Muscle layer of duodenum (tissue), 2 donors: Measurements from ENCODE around the gene CFAP73.

Source experiments
- H3K27ac ChIP-seq: one replicate; pipeline ENCODE4 v1.7.0; 2013; ENCODE audit warnings: mild to moderate bottlenecking, low read length
- H3K27me3 ChIP-seq: one replicate; pipeline ENCODE4 v1.7.0; 2013; ENCODE audit warnings: low read depth, mild to moderate bottlenecking, control low read depth, low read length
- H3K36me3 ChIP-seq, 2 donors: one replicate each; pipeline ENCODE4 v1.7.0; 2013; ENCODE audit warnings: low read length in 2 of 2, control low read depth in 1 of 2, mild to moderate bottlenecking in 1 of 2; ENCODE audit not compliant: insufficient read depth in 2 of 2, control insufficient read depth in 1 of 2
- H3K4me1 ChIP-seq, 2 donors: one replicate each; pipeline ENCODE4 v1.7.0; 2013; ENCODE audit warnings: low read length in 2 of 2, mild to moderate bottlenecking in 2 of 2, control low read depth in 1 of 2, moderate library complexity in 1 of 2; ENCODE audit not compliant: insufficient read depth in 2 of 2, control insufficient read depth in 1 of 2
- H3K4me3 ChIP-seq, 2 donors: one replicate each; pipeline ENCODE4 v1.7.0; 2013; ENCODE audit warnings: low read length in 2 of 2, low read depth in 1 of 2, mild to moderate bottlenecking in 1 of 2
- H3K9me3 ChIP-seq, 2 donors: one replicate each; pipeline ENCODE4 v1.7.0; 2013; ENCODE audit warnings: low read length in 2 of 2, control low read depth in 1 of 2, mild to moderate bottlenecking in 1 of 2; ENCODE audit not compliant: control insufficient read depth in 1 of 2
- donor health status: healthy.

The CFAP73 gene

GRCh38 chr12:113149361-113150150 lies at the start of gene CFAP73:
Gene CFAP73, plus strand, starts transcription at chr12:113149724. Its CDS starts 134 bp downstream, at chr12:113149858.
- H3K36me3 ChIP-seq, result no peaks in the 10 kb centered on the region
- peaks cover 6 to 22% of the 10 kb centered on the region in 2 donors for H3K4me1 ChIP-seq
- H3K27ac ChIP-seq, result no peak within 1 kb of the TSS
- H3K27me3 ChIP-seq, result peaks cover 13% of the 10 kb centered on the region
- no peak within 1 kb of the TSS for H3K4me3 ChIP-seq
- H3K9me3 ChIP-seq, result peaks cover 0 to 2% of the 10 kb centered on the region in 2 donors

- Histone ChIP-seq H3K27me3 (no peaks in the 10 kb centered on the region), H3K4me1 (peaks cover 0 to 6% of the 10 kb centered on the region in 2 donors), H3K27ac (no peak overlapping the region), H3K4me3 (no peak overlapping the region), H3K9me3 (no peaks in the 10 kb centered on the region), H3K36me3 (no peaks in the 10 kb centered on the region)
Observed at GRCh38 chr12:113099764-113100163, 49.8 kb upstream of the CFAP73 start.

- Histone ChIP-seq H3K4me3 (no peak overlapping the region), H3K27ac (no peak overlapping the region)
Observed at GRCh38 chr12:113101751-113102150, 47.8 kb upstream of the CFAP73 start.

GRCh38 chr12:113102811-113103210 lies 46.7 kb upstream of the CFAP73 start:
- no peaks in the 10 kb centered on the region for H3K27me3 ChIP-seq
- no peak overlapping the region for H3K27ac ChIP-seq

More at GRCh38 chr12:113101751-113102150, 47.8 kb upstream of the CFAP73 start:
- peaks cover 0 to 6% of the 10 kb centered on the region in 2 donors for H3K4me1 ChIP-seq
- H3K9me3 ChIP-seq, result no peaks in the 10 kb centered on the region
- H3K27me3 ChIP-seq, result no peaks in the 10 kb centered on the region
- H3K36me3 ChIP-seq, result no peaks in the 10 kb centered on the region

DNA sequence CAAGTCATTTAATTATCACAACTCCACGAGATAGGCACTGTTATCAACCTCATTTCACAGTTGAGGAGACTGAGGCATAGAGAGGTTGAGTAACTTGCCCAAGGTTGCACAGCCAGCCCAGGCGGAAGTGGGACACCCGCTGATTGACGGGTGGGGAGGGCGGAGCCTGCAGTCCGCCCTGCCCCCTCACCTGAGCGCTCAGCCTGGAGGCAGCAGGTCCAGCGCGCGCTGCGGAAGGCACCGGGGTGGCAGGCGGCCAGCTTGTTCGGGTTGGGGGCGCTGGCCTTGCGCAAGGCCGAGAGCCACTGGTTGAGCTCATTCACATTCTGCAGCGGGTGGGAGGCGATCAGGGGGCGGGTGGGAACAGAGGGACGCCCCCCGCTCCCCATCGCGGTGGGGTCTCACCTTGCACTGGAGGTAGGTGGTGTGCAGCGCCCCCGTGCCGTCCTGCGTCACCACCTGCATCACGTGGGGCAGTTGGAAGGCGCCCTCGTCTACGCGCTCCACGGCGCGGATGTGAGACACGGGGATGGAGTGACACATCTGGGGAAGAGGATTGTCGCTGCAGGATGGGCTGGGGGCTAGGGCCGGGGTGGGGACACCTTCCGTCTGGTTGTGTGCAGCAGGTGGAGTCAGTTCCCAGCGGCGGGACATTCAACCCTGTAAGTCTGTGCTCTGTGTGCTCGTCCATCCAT lies 45.6 kb upstream of the CFAP73 start:
- Histone ChIP-seq H3K4me1 (peaks cover 0 to 6% of the 10 kb centered on the region in 2 donors), H3K4me3 (no peak overlapping the region), H3K36me3 (no peaks in the 10 kb centered on the region), H3K9me3 (no peaks in the 10 kb centered on the region), H3K27me3 (no peaks in the 10 kb centered on the region), H3K27ac (no peak overlapping the region)

More at GRCh38 chr12:113102811-113103210, 46.7 kb upstream of the CFAP73 start:
- Histone ChIP-seq H3K36me3 (no peaks in the 10 kb centered on the region), H3K4me3 (no peak overlapping the region), H3K4me1 (peaks cover 0 to 6% of the 10 kb centered on the region in 2 donors), H3K9me3 (no peaks in the 10 kb centered on the region)

GRCh38 chr12:113104953-113105510 lies 44.5 kb upstream of the CFAP73 start:
- H3K36me3 ChIP-seq, result no peaks in the 10 kb centered on the region
- H3K27ac ChIP-seq, result no peak overlapping the region
- H3K4me3 ChIP-seq, result no peak overlapping the region
- H3K9me3 ChIP-seq, result no peaks in the 10 kb centered on the region
- H3K4me1 ChIP-seq, result peaks cover 0 to 6% of the 10 kb centered on the region in 2 donors
- H3K27me3 ChIP-seq, result no peaks in the 10 kb centered on the region

GRCh38 chr12:113105606-113106271 lies 43.8 kb upstream of the CFAP73 start:
- H3K27me3 ChIP-seq, result no peaks in the 10 kb centered on the region
- H3K36me3 ChIP-seq, result no peaks in the 10 kb centered on the region
- H3K4me3 ChIP-seq, result no peak overlapping the region
- H3K4me1 ChIP-seq, result peaks cover 0 to 6% of the 10 kb centered on the region in 2 donors
- H3K9me3 ChIP-seq, result no peaks in the 10 kb centered on the region
- no peak overlapping the region for H3K27ac ChIP-seq

- no peaks in the 10 kb centered on the region for H3K36me3 ChIP-seq
- H3K4me3 ChIP-seq, result no peak overlapping the region
- no peak overlapping the region for H3K27ac ChIP-seq
- H3K9me3 ChIP-seq, result no peaks in the 10 kb centered on the region
- peaks cover 0 to 6% of the 10 kb centered on the region in 2 donors for H3K4me1 ChIP-seq
- no peaks in the 10 kb centered on the region for H3K27me3 ChIP-seq
Observed at GRCh38 chr12:113106361-113106760, 43.2 kb upstream of the CFAP73 start.

- Histone ChIP-seq H3K4me3 (no peak overlapping the region), H3K27me3 (no peaks in the 10 kb centered on the region), H3K36me3 (no peaks in the 10 kb centered on the region), H3K4me1 (peaks cover 0 to 6% of the 10 kb centered on the region in 2 donors), H3K27ac (no peak overlapping the region), H3K9me3 (no peaks in the 10 kb centered on the region)
Observed at GRCh38 chr12:113108308-113108707, 41.2 kb upstream of the CFAP73 start.

DNA sequence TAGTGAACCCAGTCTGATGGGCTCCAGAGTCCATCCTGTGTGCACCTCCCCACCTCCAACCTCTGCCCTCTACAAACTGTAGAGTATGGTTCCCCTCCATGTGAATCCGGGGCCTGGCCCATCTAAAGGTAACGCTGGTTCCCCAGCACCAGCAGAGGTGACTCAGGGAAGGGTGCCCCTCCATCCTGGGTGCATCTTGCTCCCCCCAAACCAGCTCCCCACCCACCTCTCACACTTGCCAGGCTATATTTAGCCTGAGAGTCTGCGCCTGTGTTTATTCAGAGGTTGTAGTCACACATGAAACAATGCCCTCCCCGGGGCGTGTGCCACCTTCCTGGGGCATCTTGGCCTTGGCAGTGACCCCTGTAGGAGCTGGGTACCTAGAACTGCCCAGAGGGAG lies 40.2 kb upstream of the CFAP73 start:
- Histone ChIP-seq H3K9me3 (no peaks in the 10 kb centered on the region), H3K27ac (no peak overlapping the region)

More for the DNA sequence above, 40.2 kb upstream of the CFAP73 start:
- no peaks in the 10 kb centered on the region for H3K36me3 ChIP-seq
- no peaks in the 10 kb centered on the region for H3K4me1 ChIP-seq
- H3K27me3 ChIP-seq, result no peaks in the 10 kb centered on the region
- no peak overlapping the region for H3K4me3 ChIP-seq
